Measurements from ENCODE around the gene SOX5. TPM values are rescaled to one million over a fixed set of nuclear protein-coding genes. Genes with fewer than 3 reads are reported as not detected.

Gene SOX5
- total RNA-seq, 1 experiment from 2014 or later, result 0.52 TPM

DNA sequence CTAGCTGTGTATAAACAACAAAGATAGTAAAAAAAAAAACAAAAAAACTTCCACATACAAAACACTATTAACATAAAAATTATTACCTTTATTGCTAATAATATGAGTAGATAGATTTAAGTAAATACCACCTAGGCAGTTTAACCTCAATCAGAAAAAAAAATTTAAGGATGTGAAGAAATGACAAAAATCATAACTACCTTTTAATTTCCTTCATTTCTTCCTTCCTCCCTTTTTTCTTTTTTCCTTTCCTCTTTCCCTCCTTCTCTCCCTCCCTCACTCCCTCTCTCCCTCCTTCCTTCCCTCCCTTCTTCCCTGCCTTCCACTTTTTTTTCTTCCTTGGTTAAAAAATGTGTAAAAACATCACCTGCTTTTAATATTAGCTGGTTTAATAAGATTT is 81.7 kb downstream of the SOX5 start:
- no peak overlapping the region for H3K4me2 ChIP-seq (ENCODE audit: low read length)
- no peaks in the 10 kb centered on the region for H3K27me3 ChIP-seq (ENCODE audit: insufficient read depth, low read length)
- ChIA-PET RAD21 (ENCODE audit: low non-redundant PET in 1 of 2, low total read pairs in 2 of 2, uncharacterized antibody in 2 of 2, unreplicated experiment in 2 of 2) (no interaction called here), POLR2A (no interaction called here), CTCF (no interaction called here)
- no peaks in the 10 kb centered on the region for H3K79me2 ChIP-seq (ENCODE audit: insufficient read depth, low read length)
- H3K9ac ChIP-seq (ENCODE audit: low read length), result no peak overlapping the region
- no peak for ATAC-seq
- H3K9me2 ChIP-seq (ENCODE audit: insufficient read depth), result no peaks in the 10 kb centered on the region
- peaks cover 13 to 18% of the 10 kb centered on the region in 2 experiments; a peak in 3 of 4 replicates for H3K9me3 ChIP-seq (ENCODE audit: control insufficient read depth in 1 of 2, insufficient read depth in 1 of 2, low read depth in 1 of 2, low read length in 2 of 2)
- intact Hi-C loops (cut with micrococcal nuclease), result no loop called here
- no peaks in the 10 kb centered on the region for H3K4me1 ChIP-seq (ENCODE audit: control insufficient read depth in 1 of 2, insufficient read depth in 2 of 2, low read length in 2 of 2)
- no peaks in the 10 kb centered on the region for H3K36me3 ChIP-seq (ENCODE audit: control insufficient read depth in 1 of 2, insufficient read depth in 2 of 2, low read length in 2 of 2)
- no TSS peak for BruUV-seq (replicated peaks)
- DNase-seq (ENCODE audit: low read depth, low spot score), result no peak
- H3K4me3 ChIP-seq (replicated peaks in 1 of 2; ENCODE audit: low read depth in 1 of 2, low read length in 2 of 2), result no peak overlapping the region
- H4K20me1 ChIP-seq (ENCODE audit: insufficient read depth), result no peaks in the 10 kb centered on the region
- no peak overlapping the region for H2AFZ ChIP-seq (ENCODE audit: low read depth, low read length, poor library complexity, severe bottlenecking)
- H3K27ac ChIP-seq (ENCODE audit: low read depth, low read length), result no peak overlapping the region
- no peak for TF ChIP-seq POLR2A (IDR thresholded peaks at IDR 0.05; ENCODE audit: borderline replicate concordance, extremely low read depth, insufficient read depth, insufficient read length)
- no peak for TF ChIP-seq ZFX (IDR thresholded peaks at IDR 0.05)
- no peak for TF ChIP-seq EZH2phosphoT487 (IDR thresholded peaks at IDR 0.05; ENCODE audit: borderline replicate concordance)
- TF ChIP-seq, protein P1, sequence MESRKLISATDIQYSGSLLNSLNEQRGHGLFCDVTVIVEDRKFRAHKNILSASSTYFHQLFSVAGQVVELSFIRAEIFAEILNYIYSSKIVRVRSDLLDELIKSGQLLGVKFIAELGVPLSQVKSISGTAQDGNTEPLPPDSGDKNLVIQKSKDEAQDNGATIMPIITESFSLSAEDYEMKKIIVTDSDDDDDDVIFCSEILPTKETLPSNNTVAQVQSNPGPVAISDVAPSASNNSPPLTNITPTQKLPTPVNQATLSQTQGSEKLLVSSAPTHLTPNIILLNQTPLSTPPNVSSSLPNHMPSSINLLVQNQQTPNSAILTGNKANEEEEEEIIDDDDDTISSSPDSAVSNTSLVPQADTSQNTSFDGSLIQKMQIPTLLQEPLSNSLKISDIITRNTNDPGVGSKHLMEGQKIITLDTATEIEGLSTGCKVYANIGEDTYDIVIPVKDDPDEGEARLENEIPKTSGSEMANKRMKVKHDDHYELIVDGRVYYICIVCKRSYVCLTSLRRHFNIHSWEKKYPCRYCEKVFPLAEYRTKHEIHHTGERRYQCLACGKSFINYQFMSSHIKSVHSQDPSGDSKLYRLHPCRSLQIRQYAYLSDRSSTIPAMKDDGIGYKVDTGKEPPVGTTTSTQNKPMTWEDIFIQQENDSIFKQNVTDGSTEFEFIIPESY (IDR thresholded peaks at IDR 0.05; ENCODE audit: extremely low read depth, insufficient replicate concordance, low read length), result no peak
- TF ChIP-seq, protein P2, sequence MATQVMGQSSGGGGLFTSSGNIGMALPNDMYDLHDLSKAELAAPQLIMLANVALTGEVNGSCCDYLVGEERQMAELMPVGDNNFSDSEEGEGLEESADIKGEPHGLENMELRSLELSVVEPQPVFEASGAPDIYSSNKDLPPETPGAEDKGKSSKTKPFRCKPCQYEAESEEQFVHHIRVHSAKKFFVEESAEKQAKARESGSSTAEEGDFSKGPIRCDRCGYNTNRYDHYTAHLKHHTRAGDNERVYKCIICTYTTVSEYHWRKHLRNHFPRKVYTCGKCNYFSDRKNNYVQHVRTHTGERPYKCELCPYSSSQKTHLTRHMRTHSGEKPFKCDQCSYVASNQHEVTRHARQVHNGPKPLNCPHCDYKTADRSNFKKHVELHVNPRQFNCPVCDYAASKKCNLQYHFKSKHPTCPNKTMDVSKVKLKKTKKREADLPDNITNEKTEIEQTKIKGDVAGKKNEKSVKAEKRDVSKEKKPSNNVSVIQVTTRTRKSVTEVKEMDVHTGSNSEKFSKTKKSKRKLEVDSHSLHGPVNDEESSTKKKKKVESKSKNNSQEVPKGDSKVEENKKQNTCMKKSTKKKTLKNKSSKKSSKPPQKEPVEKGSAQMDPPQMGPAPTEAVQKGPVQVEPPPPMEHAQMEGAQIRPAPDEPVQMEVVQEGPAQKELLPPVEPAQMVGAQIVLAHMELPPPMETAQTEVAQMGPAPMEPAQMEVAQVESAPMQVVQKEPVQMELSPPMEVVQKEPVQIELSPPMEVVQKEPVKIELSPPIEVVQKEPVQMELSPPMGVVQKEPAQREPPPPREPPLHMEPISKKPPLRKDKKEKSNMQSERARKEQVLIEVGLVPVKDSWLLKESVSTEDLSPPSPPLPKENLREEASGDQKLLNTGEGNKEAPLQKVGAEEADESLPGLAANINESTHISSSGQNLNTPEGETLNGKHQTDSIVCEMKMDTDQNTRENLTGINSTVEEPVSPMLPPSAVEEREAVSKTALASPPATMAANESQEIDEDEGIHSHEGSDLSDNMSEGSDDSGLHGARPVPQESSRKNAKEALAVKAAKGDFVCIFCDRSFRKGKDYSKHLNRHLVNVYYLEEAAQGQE (IDR thresholded peaks at IDR 0.05; ENCODE audit: low read depth), result no peak
- no peak for TF ChIP-seq EGR1 (IDR thresholded peaks at IDR 0.05; ENCODE audit: low read depth)
- no peak for TF ChIP-seq POLR2AphosphoS5 (IDR thresholded peaks at IDR 0.05; ENCODE audit: low read depth, low read length)
